ENCODE results near the gene FGF5.

FGF5 gene

GRCh38 chr4:80340036-80340435 is 73.6 kb downstream of the FGF5 start:
- DNase-seq = no peak

All from fibroblast of skin of back (primary cell).